HepG2 (cell line): ENCODE results near the gene ARIH2. TPM values are rescaled to one million over a fixed set of nuclear protein-coding genes. Genes with fewer than 3 reads are reported as not detected.

Source experiments
- AHDC1 ChIP-seq: sonication (generic); formaldehyde crosslinking; IDR thresholded peaks from 2 replicates; pipeline ENCODE4 v1.5.1; 2020; ENCODE audit warnings: mild to moderate bottlenecking, missing genetic modification reagents, borderline replicate concordance
- ATF1 ChIP-seq: IDR thresholded peaks from 2 replicates; pipeline ENCODE4 v1.6.1; 2016; ENCODE audit warnings: mild to moderate bottlenecking, control low read depth
- BHLHE40 ChIP-seq: IDR thresholded peaks from 2 replicates; pipeline ENCODE4 v1.6.1; 2011; ENCODE audit warnings: low read length, improper control_type of control experiment
- HINFP ChIP-seq: sonication (generic); formaldehyde crosslinking; IDR thresholded peaks from 2 replicates; pipeline ENCODE4 v1.4.0; 2020; ENCODE audit warnings: low read depth, mild to moderate bottlenecking, missing genetic modification reagents
- KLF11 ChIP-seq: IDR thresholded peaks from 2 replicates; pipeline ENCODE4 v1.6.1; 2016; ENCODE audit warnings: missing compliant biosample characterization
- MXI1 ChIP-seq: IDR thresholded peaks from 3 replicates; pipeline ENCODE4 v1.6.1; 2012; ENCODE audit warnings: low read depth, low read length, inconsistent platforms, borderline replicate concordance
- MYPOP ChIP-seq: sonication (generic); formaldehyde crosslinking; IDR thresholded peaks from 2 replicates; pipeline ENCODE4 v1.8.1; 2023; ENCODE audit warnings: mild to moderate bottlenecking, moderate library complexity, missing genetic modification reagents
- NCOA5 ChIP-seq: sonication (generic); formaldehyde crosslinking; IDR thresholded peaks from 2 replicates; pipeline ENCODE4 v1.4.0; 2020; ENCODE audit warnings: missing genetic modification reagents
- NKX3-1 ChIP-seq: sonication (generic); formaldehyde crosslinking; IDR thresholded peaks from 2 replicates; pipeline ENCODE4 v1.5.0; 2020; ENCODE audit warnings: missing genetic modification reagents
- PAF1 ChIP-seq: IDR thresholded peaks from 2 replicates; pipeline ENCODE4 v1.6.1; 2016; ENCODE audit warnings: missing genetic modification reagents, missing compliant biosample characterization
- SNAPC5 ChIP-seq: sonication (generic); formaldehyde crosslinking; IDR thresholded peaks from 2 replicates; pipeline ENCODE4 v1.8.1; 2023; ENCODE audit warnings: mild to moderate bottlenecking, missing genetic modification reagents, borderline replicate concordance
- SOX13 ChIP-seq, 3 experiments: fragments of 450-650 bp in 1 of 3; sonication (generic) in 1 of 3; formaldehyde crosslinking in 1 of 3; IDR thresholded peaks in 2 of 3; conservative IDR thresholded peaks in 1 of 3; 2 replicates each; pipeline versions ENCODE4 v1.5.0 to v1.6.1; 2016 to 2020; ENCODE audit warnings: antibody characterized with exemption in 1 of 3, mild to moderate bottlenecking in 1 of 3, missing compliant biosample characterization in 1 of 3, missing genetic modification reagents in 1 of 3, moderate library complexity in 1 of 3
- TEAD2 ChIP-seq: sonication (generic); formaldehyde crosslinking; IDR thresholded peaks from 2 replicates; pipeline ENCODE4 v1.9.0; 2021; ENCODE audit warnings: missing genetic modification reagents
- THAP8 ChIP-seq: sonication (generic); formaldehyde crosslinking; IDR thresholded peaks from 2 replicates; pipeline ENCODE4 v1.5.1; 2020; ENCODE audit warnings: missing genetic modification reagents, mild to moderate bottlenecking, borderline replicate concordance
- ZFP91 ChIP-seq: sonication (generic); formaldehyde crosslinking; IDR thresholded peaks from 2 replicates; pipeline ENCODE4 v1.9.0; 2022; ENCODE audit warnings: missing genetic modification reagents, mild to moderate bottlenecking, borderline replicate concordance
- ZNF639 ChIP-seq: conservative IDR thresholded peaks from 2 replicates; pipeline ENCODE4 v1.6.1; 2018; ENCODE audit warnings: missing genetic modification reagents
- polyA plus RNA-seq, 8 experiments: library from polyadenylated mRNA; depleted of rRNA in 3 of 8; stranded (reverse) in 7 of 8; unstranded in 1 of 8; fragments of >200 nt; fragmentation: Illumina TruSeq in 4 of 8; extraction: Trizol in 4 of 8; gene quantifications; 2 replicates each; pipeline versions ENCODE4 v1.2.1 to v1.2.3, GENCODE V29; 2011 to 2016; ENCODE audit warnings: low read depth in 4 of 8, missing spikeins in 1 of 8, mixed read lengths in 1 of 8; ENCODE audit not compliant: insufficient read depth in 1 of 8
- total RNA-seq, 5 experiments: library from RNA; depleted of rRNA; stranded (reverse); fragments of >200 nt; fragmentation: Illumina TruSeq; extraction: Trizol; gene quantifications; 2 replicates each; pipeline ENCODE4 v1.2.3, GENCODE V29; 2016; ENCODE audit warnings: low read depth in 1 of 5

ARIH2 gene
- total and polyA plus RNA-seq, 2 of the 13 experiments (the other 11 are each of a cell fraction or from before 2014, with no cell fraction given), result 64.8 to 83.3 TPM

GRCh38 chr3:49021213-49021812, 102.7 kb downstream of the ARIH2 start (continued):
- TF ChIP-seq AHDC1 (CRISPR knock-in tag), result peak; percentile 57; the same call in 1 of the 2 replicates
- peak; percentile 65 for TF ChIP-seq ATF1 (CRISPR knock-in tag)
- TF ChIP-seq NKX3-1, result peak; percentile 76; the same call in 1 of the 2 replicates
- TF ChIP-seq PAF1, result no peak
- TF ChIP-seq SNAPC5 (CRISPR knock-in tag), result no peak
- peak; percentile 69 for TF ChIP-seq ZNF639 (CRISPR knock-in tag)
- peak; percentile 74; the same call in 1 of the 3 replicates for TF ChIP-seq MXI1
- 0 out of 2 replicates have a peak, but pooled peaks have one; percentile 42 for TF ChIP-seq KLF11 (CRISPR knock-in tag)
- TF ChIP-seq BHLHE40, result no peak
- TF ChIP-seq NCOA5 (CRISPR knock-in tag), result no peak
- TF ChIP-seq ZFP91, result no peak; the same call in 1 of the 2 replicates
- peak; percentile 66; the same call in 1 of the 2 replicates for TF ChIP-seq SOX13 (IDR thresholded peaks at IDR 0.05)
- TF ChIP-seq SOX13 (CRISPR knock-in tag; conservative IDR thresholded peaks at IDR 0.05 in 1 of 2, IDR thresholded peaks at IDR 0.05 in 1 of 2), result no peak
- TF ChIP-seq TEAD2 (CRISPR knock-in tag), result no peak
- peak; percentile 82 for TF ChIP-seq HINFP (CRISPR knock-in tag)
- no peak for TF ChIP-seq MYPOP
- TF ChIP-seq THAP8, result no peak; the same call in 1 of the 2 replicates
